ENCODE data around the gene DAGLB.

- TF ChIP-seq CTCF (IDR thresholded peaks at IDR 0.05) (no peak), POLR2A (IDR thresholded peaks at IDR 0.05) (no peak)
Measured at GRCh38 chr7:6465862-6466261, 18.1 kb upstream of the DAGLB start.
